Measurements from ENCODE around the gene IFNLR1. TPM values are rescaled to one million over a fixed set of nuclear protein-coding genes. Genes with fewer than 3 reads are reported as not detected.

The IFNLR1 gene
- total and polyA plus RNA-seq, 2 donors (not counting 3 experiments of a cell fraction or from before 2014, with no cell fraction given), result 0.01 TPM; not detected in 1

GRCh38 chr1:24120965-24121364, 66.1 kb downstream of the IFNLR1 start:
- FAIRE-seq (no peak), DNase-seq (ENCODE audit: low read depth, low spot score) (no peak)
- ChIA-PET CTCF (interaction anchor here (1.1 kb wide), 1 partner anchor 29 kb away, joined by 6 read pairs; no protein-coding TSS in a partner anchor), POLR2A (no interaction called here)
- H3K9me1 ChIP-seq (replicated peaks; ENCODE audit: control insufficient read depth, extremely low read depth, insufficient read depth, low read length), result no peaks in the 10 kb centered on the region
- no peaks in the 10 kb centered on the region for H3K27me3 ChIP-seq (ENCODE audit: control insufficient read depth in 2 of 2, insufficient read depth in 2 of 2, low read length in 2 of 2)
- no peaks in the 10 kb centered on the region for H3K36me3 ChIP-seq (ENCODE audit: control insufficient read depth in 2 of 2, extremely low read depth in 1 of 2, insufficient read depth in 2 of 2, low read length in 2 of 2)
- H3K27ac ChIP-seq (ENCODE audit: insufficient read depth, low read depth, low read length), result no peak overlapping the region
- no TSS peak for BruUV-seq (replicated peaks)
- no peak for TF ChIP-seq EZH2 (IDR thresholded peaks at IDR 0.05; ENCODE audit: borderline replicate concordance, low read depth, low read length, severe bottlenecking)
- TF ChIP-seq JUN (IDR thresholded peaks at IDR 0.05; ENCODE audit: borderline replicate concordance, insufficient read depth, insufficient read length, low read depth), result no peak
- TF ChIP-seq POLR2AphosphoS5 (IDR thresholded peaks at IDR 0.05; ENCODE audit: insufficient read depth, low read depth, low read length), result no peak
- TF ChIP-seq, protein P1, sequence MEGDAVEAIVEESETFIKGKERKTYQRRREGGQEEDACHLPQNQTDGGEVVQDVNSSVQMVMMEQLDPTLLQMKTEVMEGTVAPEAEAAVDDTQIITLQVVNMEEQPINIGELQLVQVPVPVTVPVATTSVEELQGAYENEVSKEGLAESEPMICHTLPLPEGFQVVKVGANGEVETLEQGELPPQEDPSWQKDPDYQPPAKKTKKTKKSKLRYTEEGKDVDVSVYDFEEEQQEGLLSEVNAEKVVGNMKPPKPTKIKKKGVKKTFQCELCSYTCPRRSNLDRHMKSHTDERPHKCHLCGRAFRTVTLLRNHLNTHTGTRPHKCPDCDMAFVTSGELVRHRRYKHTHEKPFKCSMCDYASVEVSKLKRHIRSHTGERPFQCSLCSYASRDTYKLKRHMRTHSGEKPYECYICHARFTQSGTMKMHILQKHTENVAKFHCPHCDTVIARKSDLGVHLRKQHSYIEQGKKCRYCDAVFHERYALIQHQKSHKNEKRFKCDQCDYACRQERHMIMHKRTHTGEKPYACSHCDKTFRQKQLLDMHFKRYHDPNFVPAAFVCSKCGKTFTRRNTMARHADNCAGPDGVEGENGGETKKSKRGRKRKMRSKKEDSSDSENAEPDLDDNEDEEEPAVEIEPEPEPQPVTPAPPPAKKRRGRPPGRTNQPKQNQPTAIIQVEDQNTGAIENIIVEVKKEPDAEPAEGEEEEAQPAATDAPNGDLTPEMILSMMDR (IDR thresholded peaks at IDR 0.05; ENCODE audit: extremely low read depth in 1 of 2, insufficient read depth in 1 of 2, low read depth in 1 of 2, low read length in 2 of 2), result no peak
- TF ChIP-seq MAX (IDR thresholded peaks at IDR 0.05; ENCODE audit: insufficient read depth, insufficient read length), result no peak
- TF ChIP-seq MYC (IDR thresholded peaks at IDR 0.05; ENCODE audit: low read depth, low read length), result no peak
- TF ChIP-seq FOS (IDR thresholded peaks at IDR 0.05; ENCODE audit: borderline replicate concordance, insufficient read depth, low read length), result no peak
- TF ChIP-seq POLR2A (IDR thresholded peaks at IDR 0.05; ENCODE audit: low read depth, low read length), result no peak
- TF ChIP-seq GATA2 (IDR thresholded peaks at IDR 0.05; ENCODE audit: insufficient read depth, insufficient read length, low read depth, low read length), result no peak
- no peak overlapping the region for H2AFZ ChIP-seq (ENCODE audit: low read depth, low read length)
- no peaks in the 10 kb centered on the region for H3K79me2 ChIP-seq (ENCODE audit: control insufficient read depth, insufficient read depth, low read length)
- dilution Hi-C loops (cut with MboI; ENCODE audit: extremely low pct_ligation_motif_present, low sequenced_read_pairs), result no loop called here
- no peak overlapping the region for H3K4me2 ChIP-seq (ENCODE audit: insufficient read depth, low read length)
- no peaks in the 10 kb centered on the region for H4K20me1 ChIP-seq (replicated peaks; ENCODE audit: control insufficient read depth, extremely low read depth, insufficient read depth, low read length)
- H3K9me3 ChIP-seq (replicated peaks; ENCODE audit: control insufficient read depth, insufficient read depth, low read length), result no peaks in the 10 kb centered on the region
- H3K4me3 ChIP-seq (replicated peaks in 1 of 3; ENCODE audit: insufficient read depth in 1 of 3, low read depth in 1 of 3, low read length in 3 of 3), result no peak overlapping the region
- intact Hi-C loops (cut with micrococcal nuclease), result no loop called here
- no peaks in the 10 kb centered on the region for H3K4me1 ChIP-seq (ENCODE audit: control insufficient read depth, extremely low read depth, insufficient read depth, low read length)
- no peak overlapping the region for H3K9ac ChIP-seq (replicated peaks; ENCODE audit: extremely low read depth, insufficient read depth, low read length)

All from endothelial cell of umbilical vein (primary cell).